Neuron (in vitro differentiated cells): ENCODE results near the gene FGF8.

Experiments
- H2AFZ ChIP-seq: one replicate; pipeline ENCODE4 v1.6.1; 2013; ENCODE audit warnings: low read depth, mild to moderate bottlenecking, inconsistent platforms, low read length, moderate library complexity
- H3K27me3 ChIP-seq: one replicate; pipeline ENCODE4 v1.6.1; 2013; ENCODE audit warnings: low read length; ENCODE audit not compliant: insufficient read depth
- H3K36me3 ChIP-seq: one replicate; pipeline ENCODE4 v1.6.1; 2013; ENCODE audit warnings: low read length; ENCODE audit not compliant: insufficient read depth
- H3K4me1 ChIP-seq: one replicate; pipeline ENCODE4 v1.6.1; 2013; ENCODE audit warnings: low read length; ENCODE audit not compliant: insufficient read depth
- H3K4me3 ChIP-seq: 2 replicates; pipeline ENCODE4 v1.5.1; 2013; ENCODE audit warnings: mild to moderate bottlenecking, low read length, moderate library complexity
- H3K9me3 ChIP-seq: one replicate; pipeline ENCODE4 v1.6.1; 2013; ENCODE audit warnings: low read length

The FGF8 gene

GRCh38 chr10:101779544-101780186 lies 3.8 kb upstream of the FGF8 start:
- no peak overlapping the region for H3K4me3 ChIP-seq
- peaks cover 6% of the 10 kb centered on the region for H3K36me3 ChIP-seq
- peaks cover 2% of the 10 kb centered on the region for H3K9me3 ChIP-seq
- H3K4me1 ChIP-seq = peaks cover 22% of the 10 kb centered on the region
- H2AFZ ChIP-seq = no peak overlapping the region
- H3K27me3 ChIP-seq = peaks cover 42% of the 10 kb centered on the region

- Histone ChIP-seq H3K9me3 (peaks cover 2% of the 10 kb centered on the region), H3K4me3 (peak overlapping the region; percentile 32), H2AFZ (no peak overlapping the region), H3K27me3 (peaks cover 49% of the 10 kb centered on the region), H3K4me1 (peaks cover 22% of the 10 kb centered on the region), H3K36me3 (no peaks in the 10 kb centered on the region)
These were observed 3.0 kb upstream of the FGF8 start for GRCh38 chr10:101778781-101779543.

GRCh38 chr10:101778151-101778780 lies 2.4 kb upstream of the FGF8 start:
- peaks cover 2% of the 10 kb centered on the region for H3K9me3 ChIP-seq
- H3K36me3 ChIP-seq = no peaks in the 10 kb centered on the region
- peaks cover 18% of the 10 kb centered on the region for H3K4me1 ChIP-seq
- peak overlapping the region; percentile 32 for H3K4me3 ChIP-seq
- H2AFZ ChIP-seq = no peak overlapping the region
- H3K27me3 ChIP-seq = peaks cover 56% of the 10 kb centered on the region

GRCh38 chr10:101777619-101778145 lies 1.8 kb upstream of the FGF8 start:
- no peak overlapping the region for H2AFZ ChIP-seq
- H3K4me3 ChIP-seq = no peak overlapping the region
- no peaks in the 10 kb centered on the region for H3K36me3 ChIP-seq
- H3K27me3 ChIP-seq = peaks cover 61% of the 10 kb centered on the region
- H3K9me3 ChIP-seq = peaks cover 2% of the 10 kb centered on the region
- H3K4me1 ChIP-seq = peaks cover 17% of the 10 kb centered on the region

- Histone ChIP-seq H3K4me3 (no peak overlapping the region), H3K9me3 (peaks cover 2% of the 10 kb centered on the region), H3K27me3 (peaks cover 75% of the 10 kb centered on the region), H3K36me3 (no peaks in the 10 kb centered on the region), H2AFZ (no peak overlapping the region), H3K4me1 (peaks cover 10% of the 10 kb centered on the region)
These were observed 375 bp upstream of the FGF8 start for GRCh38 chr10:101776161-101776817.

GRCh38 chr10:101774589-101775272 lies 1.2 kb downstream of the FGF8 start:
- peaks cover 84% of the 10 kb centered on the region for H3K27me3 ChIP-seq
- H3K9me3 ChIP-seq = peaks cover 2% of the 10 kb centered on the region
- peaks cover 10% of the 10 kb centered on the region for H3K4me1 ChIP-seq
- no peak overlapping the region for H3K4me3 ChIP-seq
- H2AFZ ChIP-seq = no peak overlapping the region
- H3K36me3 ChIP-seq = no peaks in the 10 kb centered on the region

GRCh38 chr10:101773923-101774588 lies 1.9 kb downstream of the FGF8 start:
- Histone ChIP-seq H3K27me3 (peaks cover 91% of the 10 kb centered on the region), H3K4me1 (peaks cover 7% of the 10 kb centered on the region), H3K36me3 (no peaks in the 10 kb centered on the region), H2AFZ (no peak overlapping the region), H3K4me3 (no peak overlapping the region), H3K9me3 (peaks cover 2% of the 10 kb centered on the region)

- Histone ChIP-seq H3K4me3 (no peak overlapping the region), H3K4me1 (peaks cover 3% of the 10 kb centered on the region), H3K27me3 (peaks cover 92% of the 10 kb centered on the region), H3K36me3 (no peaks in the 10 kb centered on the region), H3K9me3 (peaks cover 2% of the 10 kb centered on the region), H2AFZ (no peak overlapping the region)
These were observed 2.8 kb downstream of the FGF8 start for GRCh38 chr10:101772895-101773761.

GRCh38 chr10:101772017-101772894 lies 3.7 kb downstream of the FGF8 start:
- no peaks in the 10 kb centered on the region for H3K36me3 ChIP-seq
- H3K4me1 ChIP-seq = peaks cover 3% of the 10 kb centered on the region
- no peak overlapping the region for H3K4me3 ChIP-seq
- peaks cover 92% of the 10 kb centered on the region for H3K27me3 ChIP-seq
- H3K9me3 ChIP-seq = no peaks in the 10 kb centered on the region
- H2AFZ ChIP-seq = no peak overlapping the region

GRCh38 chr10:101771380-101771779 lies 4.5 kb downstream of the FGF8 start:
- H3K27me3 ChIP-seq = peaks cover 92% of the 10 kb centered on the region
- H3K4me1 ChIP-seq = peaks cover 3% of the 10 kb centered on the region
- no peak overlapping the region for H3K4me3 ChIP-seq

More at GRCh38 chr10:101771380-101771779, 4.5 kb downstream of the FGF8 start:
- H3K36me3 ChIP-seq = no peaks in the 10 kb centered on the region
- H3K9me3 ChIP-seq = no peaks in the 10 kb centered on the region
- no peak overlapping the region for H2AFZ ChIP-seq
